ENCODE data around the gene DYRK1A.

DNA sequence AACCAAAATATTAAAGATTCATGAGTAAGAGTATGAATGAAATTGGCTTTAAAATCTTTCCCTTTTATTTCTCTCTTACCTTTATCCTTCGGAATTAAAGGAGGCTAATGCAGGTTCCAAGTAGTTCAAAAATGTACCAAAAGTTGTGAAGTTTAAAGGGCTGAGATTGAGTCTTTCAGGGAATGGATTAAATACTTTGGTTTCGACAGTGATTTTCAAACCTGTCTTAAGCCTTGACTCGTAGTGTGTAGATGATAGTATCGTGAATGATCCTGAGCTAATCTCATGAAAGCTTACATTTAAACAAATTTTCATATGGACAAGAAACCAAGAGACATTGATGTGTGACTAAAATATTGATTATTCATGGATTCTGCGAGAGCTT is 66.9 kb downstream of the DYRK1A start:
- TF ChIP-seq, protein P1, sequence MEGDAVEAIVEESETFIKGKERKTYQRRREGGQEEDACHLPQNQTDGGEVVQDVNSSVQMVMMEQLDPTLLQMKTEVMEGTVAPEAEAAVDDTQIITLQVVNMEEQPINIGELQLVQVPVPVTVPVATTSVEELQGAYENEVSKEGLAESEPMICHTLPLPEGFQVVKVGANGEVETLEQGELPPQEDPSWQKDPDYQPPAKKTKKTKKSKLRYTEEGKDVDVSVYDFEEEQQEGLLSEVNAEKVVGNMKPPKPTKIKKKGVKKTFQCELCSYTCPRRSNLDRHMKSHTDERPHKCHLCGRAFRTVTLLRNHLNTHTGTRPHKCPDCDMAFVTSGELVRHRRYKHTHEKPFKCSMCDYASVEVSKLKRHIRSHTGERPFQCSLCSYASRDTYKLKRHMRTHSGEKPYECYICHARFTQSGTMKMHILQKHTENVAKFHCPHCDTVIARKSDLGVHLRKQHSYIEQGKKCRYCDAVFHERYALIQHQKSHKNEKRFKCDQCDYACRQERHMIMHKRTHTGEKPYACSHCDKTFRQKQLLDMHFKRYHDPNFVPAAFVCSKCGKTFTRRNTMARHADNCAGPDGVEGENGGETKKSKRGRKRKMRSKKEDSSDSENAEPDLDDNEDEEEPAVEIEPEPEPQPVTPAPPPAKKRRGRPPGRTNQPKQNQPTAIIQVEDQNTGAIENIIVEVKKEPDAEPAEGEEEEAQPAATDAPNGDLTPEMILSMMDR (conservative IDR thresholded peaks at IDR 0.05; ENCODE audit: low read length), result no peak
- TF ChIP-seq EZH2phosphoT487 (IDR thresholded peaks at IDR 0.05; ENCODE audit: borderline replicate concordance), result no peak
